GM12875 (cell line): Measurements from ENCODE around the gene AP3S2.

ENCODE experiments used
- H3K4me3 ChIP-seq: one replicate; pipeline ENCODE4 v1.5.1; 2011; ENCODE audit warnings: low read depth, low read length, control low read depth
- CTCF ChIP-seq: IDR thresholded peaks from 2 replicates; pipeline ENCODE4 v1.5.1; 2011; ENCODE audit warnings: low read depth, mild to moderate bottlenecking, control low read depth, inconsistent platforms, low read length, moderate library complexity, borderline replicate concordance; ENCODE audit not compliant: insufficient read depth

Gene AP3S2

GRCh38 chr15:89830639-89831038 is 63.2 kb downstream of the AP3S2 start:
- no peak overlapping the region for H3K4me3 ChIP-seq
- no peak for TF ChIP-seq CTCF

GRCh38 chr15:89829616-89830440 is 64.0 kb downstream of the AP3S2 start:
- H3K4me3 ChIP-seq: no peak overlapping the region
- TF ChIP-seq CTCF: no peak

- no peak for TF ChIP-seq CTCF
- H3K4me3 ChIP-seq: no peak overlapping the region
Measured at GRCh38 chr15:89829161-89829560, 64.6 kb downstream of the AP3S2 start.

- no peak overlapping the region for H3K4me3 ChIP-seq
- TF ChIP-seq CTCF: no peak
Measured at GRCh38 chr15:89828281-89829145, 65.3 kb downstream of the AP3S2 start.

- H3K4me3 ChIP-seq: no peak overlapping the region
- TF ChIP-seq CTCF: no peak
Measured at GRCh38 chr15:89827829-89828228, 66.0 kb downstream of the AP3S2 start.

- no peak overlapping the region for H3K4me3 ChIP-seq
- TF ChIP-seq CTCF: no peak
Measured at GRCh38 chr15:89826671-89827655, 66.8 kb downstream of the AP3S2 start.
